CD4-positive, alpha-beta T cell (primary cell): ENCODE measurements around the gene PLBD2. TPM values are rescaled to one million over a fixed set of nuclear protein-coding genes. Genes with fewer than 3 reads are reported as not detected.

Experiments used
- ATAC-seq: fragments of 200-7000 bp; cut with Tn5 transposase; one replicate; pipeline ENCODE4 v1.10.0; 2022; ENCODE audit warnings: mild to moderate bottlenecking; ENCODE audit not compliant: poor library complexity
- CTCF ChIA-PET: fragments of 350-600 bp; sonication (Branson Sonifier 250); formaldehyde crosslinking; loops from one replicate; lab custom pipeline; 2021; ENCODE audit warnings: antibody characterized with exemption, inconsistent platforms; lab: Charles Lee
- POLR2A ChIA-PET: fragments of 350-600 bp; sonication (Branson Sonifier 250); formaldehyde crosslinking; loops from one replicate; lab custom pipeline; 2021; ENCODE audit warnings: antibody characterized with exemption, inconsistent platforms; lab: Charles Lee
- DNase-seq, 14 experiments: peaks; one replicate each; pipeline ENCODE4 v3.0.0-alpha.2; 2013 to 2020; ENCODE audit warnings: mixed read lengths in 2 of 14
- H3K27ac ChIP-seq, 2 donors: one replicate each; pipeline versions ENCODE4 v1.5.1 to v1.7.0; 2013; ENCODE audit warnings: low read length in 2 of 2, low read depth in 1 of 2, mild to moderate bottlenecking in 1 of 2
- H3K27me3 ChIP-seq, 2 experiments: 1 replicate in 1 of 2; 2 replicates in 1 of 2; pipeline versions ENCODE4 v1.6.1 to v1.7.0; 2013; ENCODE audit warnings: low read length in 2 of 2, control low read depth in 1 of 2, mild to moderate bottlenecking in 1 of 2, moderate library complexity in 1 of 2; ENCODE audit not compliant: insufficient read depth in 2 of 2, control insufficient read depth in 1 of 2
- H3K36me3 ChIP-seq: one replicate; pipeline ENCODE4 v1.6.1; 2013; ENCODE audit warnings: low read length, control low read depth; ENCODE audit not compliant: insufficient read depth
- H3K4me1 ChIP-seq: one replicate; pipeline ENCODE4 v1.6.1; 2013; ENCODE audit warnings: low read length, control low read depth; ENCODE audit not compliant: insufficient read depth
- H3K4me3 ChIP-seq: one replicate; pipeline ENCODE4 v1.5.1; 2013; ENCODE audit warnings: mild to moderate bottlenecking, low read length, moderate library complexity
- H3K9me3 ChIP-seq, 2 experiments: 1 replicate in 1 of 2; 2 replicates in 1 of 2; pipeline versions ENCODE4 v1.6.1 to v1.7.0; 2013; ENCODE audit warnings: low read length in 2 of 2, mild to moderate bottlenecking in 2 of 2, control low read depth in 1 of 2, moderate library complexity in 1 of 2; ENCODE audit not compliant: control insufficient read depth in 1 of 2, insufficient read depth in 1 of 2
- H3K27ac Mint-ChIP-seq: one replicate; pipeline ENCODE4 v1.8.0; 2020; ENCODE audit warnings: mixed read lengths
- H3K27me3 Mint-ChIP-seq: one replicate; pipeline ENCODE4 v1.8.0; 2021; ENCODE audit warnings: mixed read lengths
- H3K36me3 Mint-ChIP-seq: one replicate; pipeline ENCODE4 v1.8.0; 2021; ENCODE audit warnings: low read depth, mixed read lengths
- H3K4me1 Mint-ChIP-seq: one replicate; pipeline ENCODE4 v1.8.0; 2021; ENCODE audit warnings: low read depth, mixed read lengths
- H3K4me3 Mint-ChIP-seq: one replicate; pipeline ENCODE4 v1.8.0; 2020; ENCODE audit warnings: mild to moderate bottlenecking, mixed read lengths
- H3K9me3 Mint-ChIP-seq: one replicate; pipeline ENCODE4 v1.8.0; 2020; ENCODE audit warnings: mixed read lengths
- intact Hi-C, 2 experiments: fragments of 100-400 bp; cut with DNase I in 1 of 2; cut with micrococcal nuclease in 1 of 2; formaldehyde crosslinking; loops; one replicate each; pipeline versions ENCODE4 v1.15.1 to v1.9.0; 2023 to 2025; cut with DNase I, micrococcal nuclease
- total RNA-seq, 174 experiments: library from RNA in 2 of 174; stranded (reverse) in 2 of 174; gene quantifications; one replicate each; pipeline ENCODE4 v1.2.3 and lab custom pipeline; 2021 to 2026
- TF ChIP-seq, protein P1 (sequence below): fragments of 200-600 bp; IDR thresholded peaks from one replicate; pipeline ENCODE4 v1.8.0; 2022; ENCODE audit warnings: antibody characterized with exemption, mild to moderate bottlenecking

Gene PLBD2
- total RNA-seq, 2 experiments from 2014 or later = 10.4 to 12.2 TPM

DNA sequence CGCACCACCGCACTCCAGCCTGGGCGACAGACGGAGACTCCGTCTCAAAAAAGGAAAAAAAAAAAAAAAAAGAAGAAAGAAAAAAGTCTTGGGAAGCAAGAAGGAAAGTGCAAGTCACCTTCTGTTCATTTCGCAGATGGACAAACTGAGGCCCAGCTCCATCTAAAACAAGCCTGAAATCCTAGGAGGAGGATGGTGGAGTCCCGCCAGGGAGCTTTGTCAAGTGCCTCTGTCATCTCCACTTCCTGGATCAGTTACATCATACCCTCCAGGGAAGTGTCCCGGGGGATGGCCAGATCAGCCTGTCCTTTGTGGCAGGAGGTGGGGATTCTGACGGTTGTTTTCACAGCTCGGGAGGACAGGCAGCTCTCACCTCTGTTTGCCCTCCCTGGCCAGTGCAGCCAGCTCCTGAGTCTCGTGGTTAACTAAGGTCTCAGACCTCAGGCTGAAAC, 55.1 kb downstream of the PLBD2 start:
- H3K4me1 ChIP-seq = no peaks in the 10 kb centered on the region
- peak in 1 of 14 experiments; percentile 25 for DNase-seq
- Mint-ChIP-seq H3K4me1 (no peaks in the 10 kb centered on the region), H3K36me3 (no peaks in the 10 kb centered on the region), H3K9me3 (no peaks in the 10 kb centered on the region), H3K4me3 (no peak overlapping the region), H3K27ac (no peak overlapping the region), H3K27me3 (peaks cover 10% of the 10 kb centered on the region)
- no peak overlapping the region for H3K27ac ChIP-seq
- TF ChIP-seq, protein P1, sequence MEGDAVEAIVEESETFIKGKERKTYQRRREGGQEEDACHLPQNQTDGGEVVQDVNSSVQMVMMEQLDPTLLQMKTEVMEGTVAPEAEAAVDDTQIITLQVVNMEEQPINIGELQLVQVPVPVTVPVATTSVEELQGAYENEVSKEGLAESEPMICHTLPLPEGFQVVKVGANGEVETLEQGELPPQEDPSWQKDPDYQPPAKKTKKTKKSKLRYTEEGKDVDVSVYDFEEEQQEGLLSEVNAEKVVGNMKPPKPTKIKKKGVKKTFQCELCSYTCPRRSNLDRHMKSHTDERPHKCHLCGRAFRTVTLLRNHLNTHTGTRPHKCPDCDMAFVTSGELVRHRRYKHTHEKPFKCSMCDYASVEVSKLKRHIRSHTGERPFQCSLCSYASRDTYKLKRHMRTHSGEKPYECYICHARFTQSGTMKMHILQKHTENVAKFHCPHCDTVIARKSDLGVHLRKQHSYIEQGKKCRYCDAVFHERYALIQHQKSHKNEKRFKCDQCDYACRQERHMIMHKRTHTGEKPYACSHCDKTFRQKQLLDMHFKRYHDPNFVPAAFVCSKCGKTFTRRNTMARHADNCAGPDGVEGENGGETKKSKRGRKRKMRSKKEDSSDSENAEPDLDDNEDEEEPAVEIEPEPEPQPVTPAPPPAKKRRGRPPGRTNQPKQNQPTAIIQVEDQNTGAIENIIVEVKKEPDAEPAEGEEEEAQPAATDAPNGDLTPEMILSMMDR = no peak
- no peaks in the 10 kb centered on the region for H3K9me3 ChIP-seq
- no peak for ATAC-seq
- H3K27me3 ChIP-seq = no peaks in the 10 kb centered on the region
- intact Hi-C loops = no loop called here
- no peaks in the 10 kb centered on the region for H3K36me3 ChIP-seq
- CTCF ChIA-PET = no interaction called here
- H3K4me3 ChIP-seq = no peak overlapping the region
- POLR2A ChIA-PET = no interaction called here

GRCh38 chr12:113414519-113415038, 56.2 kb downstream of the PLBD2 start:
- H3K4me1 ChIP-seq = no peaks in the 10 kb centered on the region
- DNase-seq (no peak), ATAC-seq (no peak)
- H3K36me3 ChIP-seq = no peaks in the 10 kb centered on the region
- H3K4me3 Mint-ChIP-seq = no peak overlapping the region
- H3K27ac ChIP-seq = no peak overlapping the region
- H3K9me3 Mint-ChIP-seq = no peaks in the 10 kb centered on the region
- H3K27me3 Mint-ChIP-seq = peaks cover 10% of the 10 kb centered on the region
- no peaks in the 10 kb centered on the region for H3K4me1 Mint-ChIP-seq
- H3K27ac Mint-ChIP-seq = no peak overlapping the region
- TF ChIP-seq, protein P1 = no peak
- no peak overlapping the region for H3K4me3 ChIP-seq
- no peaks in the 10 kb centered on the region for H3K36me3 Mint-ChIP-seq
- intact Hi-C loops = no loop called here
- H3K27me3 ChIP-seq = no peaks in the 10 kb centered on the region
- no peaks in the 10 kb centered on the region for H3K9me3 ChIP-seq
- POLR2A ChIA-PET = no interaction called here
- CTCF ChIA-PET = no interaction called here

- Histone ChIP-seq H3K9me3 (no peaks in the 10 kb centered on the region), H3K27ac (no peak overlapping the region), H3K36me3 (no peaks in the 10 kb centered on the region), H3K27me3 (no peaks in the 10 kb centered on the region), H3K4me1 (no peaks in the 10 kb centered on the region), H3K4me3 (no peak overlapping the region)
- intact Hi-C loops = no loop called here
- no peaks in the 10 kb centered on the region for H3K36me3 Mint-ChIP-seq
- peaks cover under 1% of the 10 kb centered on the region for H3K27me3 Mint-ChIP-seq
- peak in 3 of 14 experiments; percentile 4 to 73 (median 60) for DNase-seq
- H3K4me3 Mint-ChIP-seq = no peak overlapping the region
- H3K4me1 Mint-ChIP-seq = no peaks in the 10 kb centered on the region
- TF ChIP-seq, protein P1 = no peak
- POLR2A ChIA-PET = interaction anchor here (0.7 kb wide), 1 partner anchor 1717 kb away, joined by 6 read pairs; no protein-coding TSS in a partner anchor
- no peaks in the 10 kb centered on the region for H3K9me3 Mint-ChIP-seq
- CTCF ChIA-PET = no interaction called here
- no peak for ATAC-seq
- no peak overlapping the region for H3K27ac Mint-ChIP-seq
Measured at GRCh38 chr12:113416091-113416754, 57.8 kb downstream of the PLBD2 start.
